ENCODE data around the gene CACNB2.
"Not testable (repeated sequence)": the region's sequence is repeated elsewhere in the genome, so short reads cannot be mapped to it uniquely, and the experiment has no call there.

The CACNB2 gene

DNA sequence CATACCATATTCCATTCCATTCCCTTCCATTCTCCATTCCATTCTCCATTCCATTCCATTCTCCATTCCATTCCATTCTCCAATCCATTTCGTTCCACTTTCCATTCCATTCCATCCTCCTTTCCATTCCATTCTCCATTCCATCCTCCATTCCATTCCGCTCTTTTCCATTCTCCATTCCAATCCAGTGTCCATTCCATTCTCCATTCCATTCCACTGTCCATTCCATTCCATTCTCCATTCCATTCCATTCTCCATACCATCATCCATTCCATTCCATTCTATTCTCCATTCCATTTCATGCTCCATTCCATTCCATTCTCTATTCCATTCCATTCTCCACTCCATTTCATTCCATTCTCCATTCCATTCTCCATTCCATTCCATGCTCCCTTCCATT, 430.2 kb downstream of the CACNB2 start:
- not testable (repeated sequence) for DNase-seq (ENCODE audit: low read depth)

DNA sequence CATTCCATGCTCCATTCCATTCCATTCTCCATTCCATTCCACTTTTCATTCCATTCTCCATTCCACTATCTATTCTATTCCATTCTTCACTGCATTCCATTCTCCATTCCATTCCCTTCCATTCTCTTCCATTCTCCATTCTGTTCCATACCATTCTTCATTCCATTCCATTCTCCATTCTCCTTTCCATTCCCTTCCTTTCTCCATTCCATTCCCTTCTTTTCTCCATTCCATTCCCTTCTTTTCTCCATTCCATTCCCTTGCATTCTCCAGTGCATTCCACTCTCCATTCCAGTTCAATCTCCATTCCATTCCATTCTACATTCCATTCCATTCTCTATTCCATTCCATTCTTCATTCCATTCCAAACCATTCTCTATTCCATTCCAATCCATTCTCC, 430.9 kb downstream of the CACNB2 start:
- DNase-seq (ENCODE audit: low read depth), result no peak

DNA sequence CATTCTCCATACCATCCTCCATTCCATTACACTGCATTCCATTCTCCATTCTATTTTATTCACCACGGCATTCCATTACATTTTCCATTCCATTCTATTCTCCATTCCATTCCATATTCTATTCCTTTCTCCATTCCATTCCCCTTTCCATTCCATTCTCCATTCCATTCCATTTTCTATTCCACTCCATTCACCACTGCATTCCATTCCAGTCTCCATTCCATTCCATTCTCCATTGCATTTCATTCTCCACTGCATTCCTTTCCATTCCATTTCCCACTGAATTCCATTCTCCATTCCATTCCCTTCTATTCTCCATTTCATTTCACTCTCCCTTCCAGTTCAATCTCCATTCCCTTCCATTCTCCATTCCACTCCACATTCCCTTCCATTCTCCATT, 431.6 kb downstream of the CACNB2 start:
- DNase-seq (ENCODE audit: low read depth), result no peak

DNA sequence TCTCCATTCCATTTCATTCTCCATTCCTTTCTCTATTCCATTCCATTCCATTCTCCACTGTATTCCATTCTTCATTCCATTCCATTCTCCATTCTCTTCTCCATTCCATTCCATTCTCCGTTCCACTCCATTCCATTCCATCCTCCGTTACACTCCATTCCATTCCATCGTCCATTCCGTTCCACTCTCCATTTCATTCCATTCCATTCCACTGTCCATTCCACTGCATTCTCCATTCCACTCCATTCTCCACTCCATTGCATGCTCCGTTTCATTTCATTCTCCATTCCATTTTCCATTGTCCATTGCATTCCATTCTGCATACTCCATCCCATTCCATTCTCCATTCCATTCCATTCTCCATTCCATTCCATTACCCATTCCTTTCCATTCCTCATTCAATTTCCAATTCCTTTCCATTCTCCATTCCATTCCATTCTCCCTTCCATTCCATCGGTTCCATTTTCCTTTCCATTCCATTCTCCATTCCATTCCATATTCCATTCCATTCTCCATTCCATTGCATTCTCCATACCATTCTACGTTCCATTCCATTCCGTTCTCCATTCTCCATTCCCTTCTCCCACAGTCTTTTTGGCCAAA, 432.8 kb downstream of the CACNB2 start:
- DNase-seq (ENCODE audit: low read depth), result no peak

DNA sequence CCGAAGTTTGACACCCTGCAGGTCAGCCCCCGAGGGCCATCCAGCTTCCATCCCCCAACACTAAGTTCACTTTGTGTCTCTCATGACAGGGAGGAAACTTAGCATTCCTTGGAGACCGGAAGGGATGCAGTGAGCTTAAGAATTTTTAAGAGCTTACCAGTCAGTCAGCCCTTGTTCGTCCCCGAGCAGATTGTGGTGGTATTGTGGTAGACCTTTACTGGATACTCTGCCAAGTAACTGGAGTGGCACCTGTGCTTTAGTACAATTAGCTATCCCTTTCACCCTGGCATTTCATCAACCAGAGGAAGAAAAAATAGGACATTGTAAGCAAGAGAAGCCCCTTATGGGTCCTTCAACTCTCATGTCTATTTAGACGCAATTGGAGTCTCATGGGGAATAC, 436.4 kb downstream of the CACNB2 start:
- no peak for DNase-seq (ENCODE audit: low read depth)

DNA sequence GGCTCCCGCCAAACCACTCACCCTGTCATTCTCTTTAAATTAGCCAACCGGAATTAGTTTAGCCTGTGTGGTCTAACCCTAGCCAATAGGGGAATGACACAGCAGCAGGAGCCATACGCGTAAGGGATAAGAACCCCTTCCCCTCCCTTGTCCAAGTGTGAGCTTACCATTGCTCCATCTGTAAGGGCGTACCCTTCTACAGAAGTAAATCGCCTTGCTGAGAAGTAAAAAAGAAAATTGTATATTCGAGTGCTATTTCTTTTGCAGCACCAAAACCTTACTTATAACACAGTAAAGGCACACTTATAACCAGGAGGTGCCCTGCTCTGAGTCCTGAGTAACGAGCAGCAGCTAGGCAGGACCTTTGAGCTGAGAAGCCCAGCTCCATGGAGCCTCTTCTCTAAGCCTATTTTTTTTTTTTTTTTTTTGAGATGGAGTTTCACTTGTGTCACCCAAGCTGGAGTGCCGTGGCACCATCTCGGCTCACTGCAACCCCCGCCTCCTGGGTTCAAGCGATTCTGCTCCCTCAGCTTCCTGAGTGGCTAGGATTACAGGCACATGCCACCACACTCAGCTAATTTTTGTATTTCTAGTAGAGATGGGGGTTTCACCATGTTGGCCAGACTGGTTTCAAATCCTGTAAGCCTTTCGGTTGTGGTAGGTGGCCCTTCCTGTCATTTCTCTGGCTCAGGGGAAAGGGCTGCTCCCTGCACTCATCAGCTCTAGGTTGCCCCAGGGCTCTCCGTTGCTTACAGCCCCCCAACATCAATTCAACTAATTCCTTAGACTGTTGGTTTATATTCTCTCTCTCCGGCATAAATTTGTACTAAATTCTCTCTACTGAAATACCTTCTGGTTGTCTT, 437.8 kb downstream of the CACNB2 start:
- no peak for DNase-seq (ENCODE audit: low read depth)

DNA sequence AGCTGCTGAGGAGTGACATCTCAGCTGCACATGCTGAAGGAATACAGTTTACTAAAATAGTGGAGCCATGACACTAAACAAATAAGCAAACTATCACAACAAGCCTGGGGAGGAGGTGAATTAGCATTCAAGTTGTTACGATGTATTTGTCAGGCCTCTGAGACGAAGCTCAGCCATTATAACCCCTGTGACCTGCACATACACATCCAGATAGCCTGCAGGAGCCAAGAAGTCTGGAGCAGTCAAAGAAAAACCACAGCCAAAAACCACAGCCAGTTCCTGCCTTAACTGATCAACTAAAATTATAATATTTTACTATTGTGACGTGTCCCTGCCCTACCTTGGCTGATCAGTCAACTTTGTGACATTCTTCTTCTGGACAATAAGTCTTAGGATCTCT, 442.6 kb downstream of the CACNB2 start:
- no peak for DNase-seq (ENCODE audit: low read depth)

DNA sequence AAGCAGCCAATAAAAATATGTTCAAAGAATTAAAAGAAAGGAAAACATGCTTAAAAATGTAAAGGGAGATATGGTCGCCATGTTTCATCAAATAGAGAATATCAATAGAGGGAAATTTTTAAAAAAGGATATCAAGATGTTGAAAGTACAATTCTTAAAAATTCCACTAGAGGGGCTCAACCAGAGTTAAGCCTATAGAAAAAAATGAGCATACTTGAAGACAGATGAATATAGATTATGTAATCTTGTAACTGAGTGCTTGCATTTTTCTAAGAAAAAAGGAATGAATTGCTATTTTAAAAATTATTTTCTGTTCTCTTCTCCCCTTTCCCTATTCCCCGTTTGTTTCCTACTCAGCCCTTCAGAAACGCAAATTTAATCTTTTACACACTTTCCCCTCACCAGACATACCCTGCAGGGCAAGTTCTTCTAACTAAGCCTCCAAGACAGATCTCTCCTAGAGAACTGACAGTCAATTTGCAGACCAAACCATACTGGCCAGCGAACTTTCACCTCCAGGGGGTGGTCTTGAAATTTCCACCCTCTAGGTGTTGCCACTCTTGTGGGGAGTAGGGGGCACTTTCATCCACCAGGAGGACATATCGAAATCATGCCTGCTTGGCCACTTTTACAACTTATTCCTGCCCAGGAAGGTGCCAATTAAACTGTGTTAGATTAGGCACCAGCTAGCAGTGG, 443.5 kb downstream of the CACNB2 start:
- no peak for DNase-seq (ENCODE audit: low read depth)

DNA sequence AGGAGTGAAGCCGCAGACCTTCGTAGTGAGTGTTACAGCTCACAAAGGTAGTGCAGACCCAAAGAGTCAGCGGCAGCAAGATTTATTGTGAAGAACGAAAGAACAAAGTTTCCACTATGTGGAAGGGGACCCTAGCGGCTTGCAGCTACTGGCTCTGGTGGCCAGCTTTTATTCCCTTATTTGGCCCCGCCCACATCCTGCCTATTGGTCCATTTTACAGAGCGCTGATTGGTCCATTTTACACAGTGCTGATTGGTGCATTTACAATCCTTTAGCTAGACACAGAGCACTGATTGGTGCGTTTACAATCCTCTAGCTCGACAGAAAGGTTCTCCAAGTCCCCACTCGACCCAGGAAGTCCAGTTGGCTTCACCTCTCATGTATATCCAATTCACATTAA, 446.4 kb downstream of the CACNB2 start:
- DNase-seq (ENCODE audit: low read depth), result not testable (repeated sequence)

DNA sequence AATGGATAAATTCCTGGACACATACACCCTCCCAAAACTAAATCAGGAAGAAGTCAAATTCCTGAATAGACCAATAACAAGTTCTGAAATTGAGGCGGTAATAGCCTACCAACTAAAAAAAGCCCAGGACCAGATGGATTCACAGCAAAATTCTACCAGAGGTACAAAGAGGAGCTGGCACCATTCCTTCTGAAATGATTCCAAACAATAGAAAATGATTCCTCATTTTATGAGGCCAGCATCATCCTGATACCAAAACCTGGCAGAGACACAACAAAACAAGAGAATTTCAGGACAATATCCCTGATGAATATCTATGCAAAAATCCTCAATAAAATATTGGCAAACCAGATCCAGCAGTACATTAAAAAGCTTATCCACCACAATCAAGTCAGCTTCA, 450.9 kb downstream of the CACNB2 start:
- DNase-seq (ENCODE audit: low read depth), result not testable (repeated sequence)

Data from T follicular helper cell (primary cell).